ENCODE results near the gene APIP. TPM values are rescaled to one million over a fixed set of nuclear protein-coding genes. Genes with fewer than 3 reads are reported as not detected.

Gene APIP
- total RNA-seq, 1 donor from 2014 or later = 21.3 TPM

GRCh38 chr11:34960277-34960676 lies 44.1 kb upstream of the APIP start:
- Mint-ChIP-seq H3K27me3 (ENCODE audit: unreplicated experiment) (no peaks in the 10 kb centered on the region), H3K4me1 (ENCODE audit: unreplicated experiment) (peaks cover 23% of the 10 kb centered on the region), H3K27ac (ENCODE audit: unreplicated experiment) (no peak overlapping the region), H3K36me3 (ENCODE audit: unreplicated experiment) (peaks cover 20% of the 10 kb centered on the region), H3K4me3 (ENCODE audit: unreplicated experiment) (no peak overlapping the region), H3K9me3 (ENCODE audit: unreplicated experiment) (no peaks in the 10 kb centered on the region)
- no peak for TF ChIP-seq CTCF (IDR thresholded peaks at IDR 0.05)
- DNase-seq (ENCODE audit: extremely low spot score, unreplicated experiment) = no peak

DNA sequence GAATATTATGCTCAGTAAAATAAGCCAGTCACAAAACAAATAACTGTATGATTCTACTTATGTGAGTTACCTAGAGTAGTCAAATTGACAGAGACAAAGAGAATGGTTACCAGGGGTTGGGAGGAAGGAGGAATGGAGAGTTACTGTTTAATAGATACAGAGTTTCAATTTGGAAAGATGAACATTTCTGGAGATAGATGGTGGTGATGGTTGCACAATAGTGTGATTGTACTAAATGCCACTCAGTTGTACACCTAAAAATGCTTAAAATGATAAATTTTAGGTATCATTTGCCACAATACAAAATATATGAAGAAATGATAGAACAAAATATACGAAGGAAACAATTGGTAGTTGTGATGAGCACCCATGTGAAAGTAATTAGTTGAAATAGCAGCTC lies 43.6 kb upstream of the APIP start:
- peaks cover 23% of the 10 kb centered on the region for H3K4me1 Mint-ChIP-seq (ENCODE audit: unreplicated experiment)
- H3K4me3 Mint-ChIP-seq (ENCODE audit: unreplicated experiment) = no peak overlapping the region
- no peak for DNase-seq (ENCODE audit: extremely low spot score, unreplicated experiment)
- H3K27me3 Mint-ChIP-seq (ENCODE audit: unreplicated experiment) = no peaks in the 10 kb centered on the region
- H3K9me3 Mint-ChIP-seq (ENCODE audit: unreplicated experiment) = no peaks in the 10 kb centered on the region
- peak overlapping the region; percentile 36 for H3K27ac Mint-ChIP-seq (ENCODE audit: unreplicated experiment)
- peaks cover 20% of the 10 kb centered on the region for H3K36me3 Mint-ChIP-seq (ENCODE audit: unreplicated experiment)
- no peak for TF ChIP-seq CTCF (IDR thresholded peaks at IDR 0.05)

DNA sequence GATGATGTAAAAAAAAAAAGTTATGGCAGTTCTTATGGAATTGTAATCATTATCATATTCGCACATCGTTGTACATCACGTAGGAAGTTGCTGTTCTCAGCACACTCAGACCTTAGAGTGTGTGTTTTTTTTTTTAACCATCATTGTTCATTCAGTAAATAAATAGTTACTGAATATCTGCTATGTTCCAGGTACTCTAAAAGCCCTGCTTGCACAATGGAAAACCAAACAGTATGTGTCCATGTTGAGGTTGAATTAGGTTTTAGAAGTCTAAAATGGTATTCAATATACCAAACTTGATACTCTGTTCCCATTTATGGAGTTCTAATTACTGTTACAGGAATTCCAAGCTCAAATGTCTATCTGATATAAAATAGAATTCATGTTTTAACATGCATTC lies 41.4 kb upstream of the APIP start:
- no peak for DNase-seq (ENCODE audit: extremely low spot score, unreplicated experiment)
- TF ChIP-seq CTCF (IDR thresholded peaks at IDR 0.05) = no peak
- peaks cover 20% of the 10 kb centered on the region for H3K36me3 Mint-ChIP-seq (ENCODE audit: unreplicated experiment)
- no peaks in the 10 kb centered on the region for H3K9me3 Mint-ChIP-seq (ENCODE audit: unreplicated experiment)
- peaks cover 23% of the 10 kb centered on the region for H3K4me1 Mint-ChIP-seq (ENCODE audit: unreplicated experiment)
- no peaks in the 10 kb centered on the region for H3K27me3 Mint-ChIP-seq (ENCODE audit: unreplicated experiment)
- no peak overlapping the region for H3K27ac Mint-ChIP-seq (ENCODE audit: unreplicated experiment)
- H3K4me3 Mint-ChIP-seq (ENCODE audit: unreplicated experiment) = no peak overlapping the region

- no peaks in the 10 kb centered on the region for H3K27me3 Mint-ChIP-seq (ENCODE audit: unreplicated experiment)
- TF ChIP-seq CTCF (IDR thresholded peaks at IDR 0.05) = no peak
- H3K9me3 Mint-ChIP-seq (ENCODE audit: unreplicated experiment) = no peaks in the 10 kb centered on the region
- no peak overlapping the region for H3K27ac Mint-ChIP-seq (ENCODE audit: unreplicated experiment)
- H3K4me3 Mint-ChIP-seq (ENCODE audit: unreplicated experiment) = no peak overlapping the region
- H3K4me1 Mint-ChIP-seq (ENCODE audit: unreplicated experiment) = peaks cover 23% of the 10 kb centered on the region
- H3K36me3 Mint-ChIP-seq (ENCODE audit: unreplicated experiment) = peaks cover 17% of the 10 kb centered on the region
- DNase-seq (ENCODE audit: extremely low spot score, unreplicated experiment) = no peak
Measured at GRCh38 chr11:34957206-34957605, 41.0 kb upstream of the APIP start.

- Mint-ChIP-seq H3K4me1 (ENCODE audit: unreplicated experiment) (no peaks in the 10 kb centered on the region), H3K9me3 (ENCODE audit: unreplicated experiment) (no peaks in the 10 kb centered on the region), H3K27me3 (ENCODE audit: unreplicated experiment) (no peaks in the 10 kb centered on the region), H3K4me3 (ENCODE audit: unreplicated experiment) (no peak overlapping the region), H3K36me3 (ENCODE audit: unreplicated experiment) (peaks cover 14% of the 10 kb centered on the region), H3K27ac (ENCODE audit: unreplicated experiment) (no peak overlapping the region)
- no peak for DNase-seq (ENCODE audit: extremely low spot score, unreplicated experiment)
- no peak for TF ChIP-seq CTCF (IDR thresholded peaks at IDR 0.05)
Measured at GRCh38 chr11:34953955-34954354, 37.8 kb upstream of the APIP start.

Measured in osteocyte (in vitro differentiated cells).